Retina (tissue), 1 donor: ENCODE results near the gene URAD.

Source experiments
- DNase-seq: peaks from one replicate; pipeline ENCODE4 v3.0.0-alpha.2; 2016

Gene URAD

GRCh38 chr13:27954406-27954851 lies 34.1 kb downstream of the URAD start:
- DNase-seq = no peak

GRCh38 chr13:27953676-27954405 lies 34.7 kb downstream of the URAD start:
- peak; percentile 95 for DNase-seq

GRCh38 chr13:27952876-27953675 lies 35.4 kb downstream of the URAD start:
- DNase-seq = no peak

- DNase-seq = no peak
Observed at GRCh38 chr13:27942972-27943371, 45.5 kb downstream of the URAD start.

GRCh38 chr13:27933580-27934328 lies 54.7 kb downstream of the URAD start:
- no peak for DNase-seq

- DNase-seq = no peak
Observed at GRCh38 chr13:27933118-27933517, 55.4 kb downstream of the URAD start.

- no peak for DNase-seq
Observed at GRCh38 chr13:27929868-27930267, 58.6 kb downstream of the URAD start.

- DNase-seq = peak; percentile 37
Observed at GRCh38 chr13:27928805-27929753, 59.4 kb downstream of the URAD start.

- DNase-seq = no peak
Observed at GRCh38 chr13:27928353-27928804, 60.1 kb downstream of the URAD start.
